OCI-LY1 (cell line): ENCODE measurements around the gene SUPT3H.

Experiments used
- EZH2 ChIP-seq: fragments of 200-600 bp; sonication (generic), shearing (Covaris generic); IDR thresholded peaks from 2 replicates; pipeline ENCODE4 v1.8.0; 2017; ENCODE audit warnings: borderline replicate concordance, mixed run types, mild to moderate bottlenecking, antibody characterized with exemption, low read length, moderate library complexity, mixed read lengths
- TF ChIP-seq, protein P1 (sequence below): fragments of 200-600 bp; sonication (generic), shearing (Covaris generic); IDR thresholded peaks from 2 replicates; pipeline ENCODE4 v1.5.1; 2017; ENCODE audit warnings: mild to moderate bottlenecking, antibody characterized with exemption, low read length, moderate library complexity, mixed read lengths

DNA sequence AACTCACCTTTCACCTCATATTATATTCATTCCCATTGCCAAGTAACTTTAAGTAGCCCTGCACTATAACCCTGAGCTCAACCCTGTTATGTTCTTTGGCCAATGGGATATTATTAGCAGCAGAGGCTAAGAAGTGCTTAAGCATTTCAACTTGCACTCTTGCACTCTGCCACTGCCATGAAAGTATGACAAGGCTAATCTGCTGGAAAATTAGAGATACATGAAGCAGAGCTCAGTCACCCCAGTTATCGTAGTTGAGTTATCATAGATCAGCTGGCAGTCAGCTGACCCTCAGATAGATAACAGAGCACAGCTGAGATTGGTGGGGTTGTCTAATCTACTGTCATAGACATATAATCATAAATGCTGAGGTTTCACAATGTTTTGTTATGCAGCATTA lies 259.0 kb downstream of the SUPT3H start:
- TF ChIP-seq, protein P1, sequence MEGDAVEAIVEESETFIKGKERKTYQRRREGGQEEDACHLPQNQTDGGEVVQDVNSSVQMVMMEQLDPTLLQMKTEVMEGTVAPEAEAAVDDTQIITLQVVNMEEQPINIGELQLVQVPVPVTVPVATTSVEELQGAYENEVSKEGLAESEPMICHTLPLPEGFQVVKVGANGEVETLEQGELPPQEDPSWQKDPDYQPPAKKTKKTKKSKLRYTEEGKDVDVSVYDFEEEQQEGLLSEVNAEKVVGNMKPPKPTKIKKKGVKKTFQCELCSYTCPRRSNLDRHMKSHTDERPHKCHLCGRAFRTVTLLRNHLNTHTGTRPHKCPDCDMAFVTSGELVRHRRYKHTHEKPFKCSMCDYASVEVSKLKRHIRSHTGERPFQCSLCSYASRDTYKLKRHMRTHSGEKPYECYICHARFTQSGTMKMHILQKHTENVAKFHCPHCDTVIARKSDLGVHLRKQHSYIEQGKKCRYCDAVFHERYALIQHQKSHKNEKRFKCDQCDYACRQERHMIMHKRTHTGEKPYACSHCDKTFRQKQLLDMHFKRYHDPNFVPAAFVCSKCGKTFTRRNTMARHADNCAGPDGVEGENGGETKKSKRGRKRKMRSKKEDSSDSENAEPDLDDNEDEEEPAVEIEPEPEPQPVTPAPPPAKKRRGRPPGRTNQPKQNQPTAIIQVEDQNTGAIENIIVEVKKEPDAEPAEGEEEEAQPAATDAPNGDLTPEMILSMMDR, result no peak
- TF ChIP-seq EZH2, result no peak
